Activated T-helper 2 cell treated with anti-CD3 and anti-CD28 coated beads, Interferon-gamma antibody, Interleukin-2, Interleukin-4, amounts not matched to agents 10 μg/mL and 5 μg/mL and 100 μg/mL, durations not matched to agents 14 hours and 24 hours and 36 hours (primary cell): ENCODE results near the gene KRT6A. TPM values are rescaled to one million over a fixed set of nuclear protein-coding genes. Genes with fewer than 3 reads are reported as not detected.

ENCODE experiments used
- DNase-seq: peaks from one replicate; pipeline ENCODE4 v3.0.0; 2021; ENCODE audit warnings: low spot score
- H3K27ac Mint-ChIP-seq: one replicate; pipeline ENCODE4 v1.8.0; 2021; ENCODE audit warnings: mixed read lengths
- H3K27me3 Mint-ChIP-seq: one replicate; pipeline ENCODE4 v1.8.0; 2021; ENCODE audit warnings: low read depth, mixed read lengths
- H3K36me3 Mint-ChIP-seq: one replicate; pipeline ENCODE4 v1.8.0; 2021; ENCODE audit warnings: low read depth, mixed read lengths
- H3K4me1 Mint-ChIP-seq: one replicate; pipeline ENCODE4 v1.8.0; 2021; ENCODE audit warnings: low read depth, mixed read lengths
- H3K4me3 Mint-ChIP-seq: one replicate; pipeline ENCODE4 v1.8.0; 2021; ENCODE audit warnings: low read depth, mild to moderate bottlenecking, moderate library complexity, mixed read lengths
- H3K9me3 Mint-ChIP-seq: one replicate; pipeline ENCODE4 v1.8.0; 2021; ENCODE audit warnings: mixed read lengths
- intact Hi-C: fragments of 100-400 bp; cut with micrococcal nuclease; formaldehyde crosslinking; loops from one replicate; pipeline ENCODE4 v1.15.1; 2023
- total RNA-seq: library from RNA; stranded (reverse); gene quantifications from 2 replicates; pipeline ENCODE4 v1.2.3, GENCODE V29; 2022

KRT6A gene
- total RNA-seq, 1 donor from 2014 or later = not detected

GRCh38 chr12:52521175-52521567 is 28.1 kb upstream of the KRT6A start:
- no peaks in the 10 kb centered on the region for H3K9me3 Mint-ChIP-seq
- H3K36me3 Mint-ChIP-seq = no peaks in the 10 kb centered on the region
- DNase-seq = no peak
- no peaks in the 10 kb centered on the region for H3K27me3 Mint-ChIP-seq
- H3K4me3 Mint-ChIP-seq = no peak overlapping the region
- no peaks in the 10 kb centered on the region for H3K4me1 Mint-ChIP-seq
- no peak overlapping the region for H3K27ac Mint-ChIP-seq
- intact Hi-C loops = no loop called here

- Mint-ChIP-seq H3K9me3 (no peaks in the 10 kb centered on the region), H3K4me3 (no peak within 1 kb of the TSS), H3K4me1 (no peaks in the 10 kb centered on the region), H3K27ac (no peak within 1 kb of the TSS), H3K27me3 (no peaks in the 10 kb centered on the region), H3K36me3 (no peaks in the 10 kb centered on the region)
- intact Hi-C loops = no loop called here
- DNase-seq = no peak
Measured at GRCh38 chr12:52519826-52520662, 27.0 kb upstream of the KRT6A start, which contains the start of gene KRT5. TSS of gene KRT5 (minus strand) at chr12:52520394. CDS start at chr12:52520296, 98 bp downstream.

GRCh38 chr12:52519387-52519703 is 26.3 kb upstream of the KRT6A start:
- H3K27me3 Mint-ChIP-seq = no peaks in the 10 kb centered on the region

GRCh38 chr12:52518574-52519386 is 25.7 kb upstream of the KRT6A start:
- no peak overlapping the region for H3K4me3 Mint-ChIP-seq
- no peak for DNase-seq
- H3K4me1 Mint-ChIP-seq = no peaks in the 10 kb centered on the region
- H3K36me3 Mint-ChIP-seq = no peaks in the 10 kb centered on the region
- no peaks in the 10 kb centered on the region for H3K9me3 Mint-ChIP-seq
- no peak overlapping the region for H3K27ac Mint-ChIP-seq
- intact Hi-C loops = no loop called here
- no peaks in the 10 kb centered on the region for H3K27me3 Mint-ChIP-seq

More at GRCh38 chr12:52519387-52519703, 26.3 kb upstream of the KRT6A start:
- Mint-ChIP-seq H3K4me3 (no peak overlapping the region), H3K4me1 (no peaks in the 10 kb centered on the region), H3K36me3 (no peaks in the 10 kb centered on the region), H3K27ac (no peak overlapping the region), H3K9me3 (no peaks in the 10 kb centered on the region)
- no peak for DNase-seq
- intact Hi-C loops = no loop called here

- H3K4me1 Mint-ChIP-seq = no peaks in the 10 kb centered on the region
- H3K4me3 Mint-ChIP-seq = no peak overlapping the region
- no peaks in the 10 kb centered on the region for H3K36me3 Mint-ChIP-seq
- DNase-seq = no peak
- H3K27ac Mint-ChIP-seq = no peak overlapping the region
- intact Hi-C loops = no loop called here
- H3K27me3 Mint-ChIP-seq = no peaks in the 10 kb centered on the region
- H3K9me3 Mint-ChIP-seq = no peaks in the 10 kb centered on the region
Measured at GRCh38 chr12:52517888-52518287, 24.8 kb upstream of the KRT6A start.

- Mint-ChIP-seq H3K9me3 (no peaks in the 10 kb centered on the region), H3K4me3 (no peak overlapping the region), H3K4me1 (no peaks in the 10 kb centered on the region), H3K36me3 (no peaks in the 10 kb centered on the region), H3K27ac (no peak overlapping the region), H3K27me3 (no peaks in the 10 kb centered on the region)
- intact Hi-C loops = no loop called here
- no peak for DNase-seq
Measured at GRCh38 chr12:52517005-52517835, 24.2 kb upstream of the KRT6A start.

- Mint-ChIP-seq H3K4me3 (no peak overlapping the region), H3K4me1 (no peaks in the 10 kb centered on the region), H3K36me3 (no peaks in the 10 kb centered on the region), H3K27me3 (no peaks in the 10 kb centered on the region), H3K27ac (no peak overlapping the region), H3K9me3 (peaks cover 6% of the 10 kb centered on the region)
- DNase-seq = no peak
- intact Hi-C loops = no loop called here
Measured at GRCh38 chr12:52515927-52516831, 23.1 kb upstream of the KRT6A start.

- no peak overlapping the region for H3K27ac Mint-ChIP-seq
- peaks cover 9% of the 10 kb centered on the region for H3K9me3 Mint-ChIP-seq
- no peak overlapping the region for H3K4me3 Mint-ChIP-seq
- intact Hi-C loops = no loop called here
- no peaks in the 10 kb centered on the region for H3K27me3 Mint-ChIP-seq
- H3K4me1 Mint-ChIP-seq = no peaks in the 10 kb centered on the region
- no peaks in the 10 kb centered on the region for H3K36me3 Mint-ChIP-seq
- DNase-seq = no peak
Measured at GRCh38 chr12:52515319-52515646, 22.2 kb upstream of the KRT6A start.

GRCh38 chr12:52514471-52515318 is 21.6 kb upstream of the KRT6A start:
- Mint-ChIP-seq H3K4me1 (no peaks in the 10 kb centered on the region), H3K4me3 (no peak overlapping the region), H3K9me3 (peaks cover 9% of the 10 kb centered on the region), H3K27me3 (peaks cover 3% of the 10 kb centered on the region), H3K36me3 (no peaks in the 10 kb centered on the region), H3K27ac (no peak overlapping the region)
- DNase-seq = no peak
- intact Hi-C loops = no loop called here

- Mint-ChIP-seq H3K36me3 (no peaks in the 10 kb centered on the region), H3K4me3 (no peak overlapping the region), H3K27me3 (peaks cover 6% of the 10 kb centered on the region), H3K9me3 (peaks cover 9% of the 10 kb centered on the region), H3K27ac (no peak overlapping the region), H3K4me1 (no peaks in the 10 kb centered on the region)
- intact Hi-C loops = no loop called here
- DNase-seq = no peak
Measured at GRCh38 chr12:52513736-52514135, 20.7 kb upstream of the KRT6A start.

GRCh38 chr12:52508211-52508610 is 15.2 kb upstream of the KRT6A start:
- no peak overlapping the region for H3K4me3 Mint-ChIP-seq
- intact Hi-C loops = no loop called here
- no peaks in the 10 kb centered on the region for H3K4me1 Mint-ChIP-seq
- no peak overlapping the region for H3K27ac Mint-ChIP-seq
- no peaks in the 10 kb centered on the region for H3K36me3 Mint-ChIP-seq
- H3K27me3 Mint-ChIP-seq = peaks cover 38% of the 10 kb centered on the region
- H3K9me3 Mint-ChIP-seq = peaks cover 9% of the 10 kb centered on the region
- no peak for DNase-seq
